Smooth muscle cell of the brain vasculature (primary cell): ENCODE results near the gene RNF213.
"Not testable (repeated sequence)": the region's sequence is repeated elsewhere in the genome, so short reads cannot be mapped to it uniquely, and the experiment has no call there.

Experiments
- DNase-seq: peaks from one replicate; pipeline ENCODE4 v3.0.0-alpha.2; 2012; ENCODE audit warnings: low read depth, low spot score

RNF213 gene

DNA sequence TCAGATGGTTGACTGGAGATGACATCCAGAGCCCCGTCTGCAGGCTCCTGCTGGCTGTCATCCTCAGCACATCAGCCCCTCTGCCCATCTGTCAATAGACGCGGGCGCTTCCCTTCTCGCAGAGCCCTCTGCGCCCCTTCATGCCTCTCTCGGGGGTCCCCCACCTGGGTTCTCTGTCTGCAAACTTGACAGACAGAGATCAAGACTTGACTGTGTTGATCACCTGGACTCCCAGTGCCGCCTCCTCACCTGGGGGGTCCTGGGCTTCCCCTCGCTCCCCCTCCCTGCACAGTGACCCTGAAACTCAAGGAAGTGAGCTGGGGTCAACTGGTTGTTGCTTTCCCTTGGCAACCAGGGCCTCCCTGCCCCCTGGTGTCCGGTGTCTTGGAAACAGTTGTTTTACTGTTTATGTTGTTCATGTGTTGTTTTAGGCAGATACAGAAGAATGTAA lies 31.9 kb downstream of the RNF213 start:
- no peak for DNase-seq

DNA sequence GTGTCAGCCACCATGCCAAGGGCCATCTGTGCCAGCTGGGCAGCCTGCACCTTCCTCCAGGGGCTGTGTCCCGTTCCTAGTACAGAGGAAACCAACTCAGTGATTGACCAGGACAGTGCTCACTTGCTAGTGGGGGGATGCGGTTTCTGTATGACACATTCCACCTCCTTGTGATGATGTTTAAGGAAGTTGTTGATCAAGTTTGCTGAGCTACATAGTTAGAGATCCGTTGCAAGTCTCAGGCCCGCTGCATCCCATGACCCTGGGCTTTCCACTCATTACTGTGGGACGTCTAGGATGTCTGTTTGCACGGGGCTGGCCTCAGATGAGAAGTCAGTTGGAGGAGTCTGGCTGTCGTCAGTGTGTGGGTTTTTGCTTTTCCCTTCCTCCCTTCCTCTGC lies 33.6 kb downstream of the RNF213 start:
- DNase-seq, result no peak

DNA sequence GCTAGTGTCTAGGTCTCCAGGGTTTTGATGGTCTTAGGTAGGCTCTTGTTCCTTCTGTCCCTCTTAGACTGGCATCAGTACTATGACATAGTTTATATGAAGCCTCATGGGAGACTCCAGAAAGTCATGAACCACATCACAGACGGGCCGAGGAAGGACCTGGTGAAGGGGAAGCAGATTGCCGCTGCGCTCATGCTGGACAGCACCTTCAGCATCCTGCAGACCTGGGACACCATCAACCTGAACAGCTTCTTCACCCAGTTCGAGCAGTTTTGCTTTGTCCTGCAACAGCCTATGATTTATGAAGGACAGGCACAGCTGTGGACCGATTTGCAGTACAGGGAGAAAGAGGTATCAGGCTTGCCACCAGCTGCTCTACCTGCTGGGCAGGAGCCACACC lies 34.0 kb downstream of the RNF213 start:
- DNase-seq, result no peak

DNA sequence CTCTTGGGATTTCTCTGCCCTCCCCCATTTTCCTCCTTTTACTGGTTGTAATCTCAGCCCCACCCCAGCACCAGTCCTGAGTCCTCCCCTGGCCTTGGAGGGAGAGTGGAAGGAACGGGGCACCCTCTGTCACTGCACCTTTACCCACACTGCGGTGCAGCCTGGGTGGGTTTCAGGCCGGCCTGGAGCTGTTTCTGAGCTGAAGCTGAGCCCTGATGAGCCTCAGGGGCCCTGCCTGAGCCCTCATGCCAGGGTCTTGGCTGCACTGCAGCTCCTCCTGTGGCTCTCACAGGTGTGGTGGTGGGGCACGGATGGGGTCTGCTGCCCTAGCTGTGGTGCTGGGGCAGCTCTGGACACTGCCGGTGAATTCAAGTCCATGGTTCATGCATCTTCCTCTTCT lies 34.5 kb downstream of the RNF213 start:
- no peak for DNase-seq

DNA sequence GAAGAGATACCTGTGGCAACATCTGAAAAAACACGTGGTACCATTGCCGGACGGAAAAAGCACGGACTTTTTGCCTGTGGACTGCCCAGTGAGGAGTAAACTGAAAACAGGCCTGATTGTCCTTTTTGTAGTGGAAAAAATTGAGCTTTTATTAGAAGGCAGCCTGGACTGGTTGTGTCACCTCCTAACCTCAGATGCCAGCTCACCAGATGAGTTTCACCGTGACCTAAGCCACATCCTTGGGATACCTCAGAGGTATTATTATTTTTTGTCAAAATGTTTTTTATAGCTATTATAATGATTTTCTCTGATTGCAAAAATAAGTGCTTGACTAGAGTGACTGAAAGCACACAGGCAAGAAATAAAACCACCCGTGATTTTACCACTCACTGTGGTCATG lies 34.9 kb downstream of the RNF213 start:
- no peak for DNase-seq

DNA sequence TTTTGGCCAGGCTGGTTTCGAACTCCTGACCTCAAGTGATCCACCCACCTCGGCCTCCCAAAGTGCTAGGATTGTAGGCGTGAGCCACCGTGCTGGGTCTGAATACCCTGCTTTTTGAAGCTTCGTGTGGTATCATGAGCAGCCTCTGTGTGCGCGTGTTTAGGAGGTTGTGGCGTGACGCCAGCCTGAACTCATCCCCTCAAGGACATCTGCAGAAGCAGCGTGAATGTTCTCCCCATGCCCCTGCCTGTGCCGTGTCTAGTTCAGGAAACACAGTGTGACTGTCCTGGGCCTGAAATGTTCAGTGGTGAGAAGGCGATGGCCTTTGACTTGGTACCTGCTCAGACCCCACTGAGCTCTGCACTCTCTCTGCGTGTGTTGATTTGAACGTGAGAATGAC lies 35.6 kb downstream of the RNF213 start:
- DNase-seq, result no peak

DNA sequence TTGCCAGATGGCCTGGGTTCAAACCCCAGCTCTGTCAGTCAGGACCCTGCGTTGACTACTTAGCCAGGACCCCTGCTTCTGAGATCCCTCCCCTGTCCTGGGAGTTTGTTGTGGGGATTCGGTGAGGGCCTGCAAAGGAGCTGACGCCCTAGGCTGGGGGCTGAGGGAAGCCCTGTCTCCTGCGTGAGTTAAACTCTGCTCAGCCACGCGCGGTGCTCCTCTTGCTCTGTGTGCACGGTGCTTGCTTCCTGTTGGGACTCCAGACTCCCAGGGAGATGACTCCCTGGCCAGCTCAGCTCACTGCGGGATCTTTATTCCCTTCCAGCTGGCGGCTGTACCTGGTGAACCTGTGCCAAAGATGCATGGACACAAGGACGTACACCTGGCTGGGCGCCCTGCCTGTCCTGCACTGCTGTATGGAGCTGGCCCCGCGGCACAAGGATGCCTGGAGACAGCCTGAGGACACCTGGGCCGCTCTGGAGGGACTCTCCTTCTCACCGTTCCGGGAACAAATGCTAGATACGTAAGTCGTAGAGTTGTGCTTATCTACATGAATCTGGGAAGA lies 37.4 kb downstream of the RNF213 start:
- no peak for DNase-seq

DNA sequence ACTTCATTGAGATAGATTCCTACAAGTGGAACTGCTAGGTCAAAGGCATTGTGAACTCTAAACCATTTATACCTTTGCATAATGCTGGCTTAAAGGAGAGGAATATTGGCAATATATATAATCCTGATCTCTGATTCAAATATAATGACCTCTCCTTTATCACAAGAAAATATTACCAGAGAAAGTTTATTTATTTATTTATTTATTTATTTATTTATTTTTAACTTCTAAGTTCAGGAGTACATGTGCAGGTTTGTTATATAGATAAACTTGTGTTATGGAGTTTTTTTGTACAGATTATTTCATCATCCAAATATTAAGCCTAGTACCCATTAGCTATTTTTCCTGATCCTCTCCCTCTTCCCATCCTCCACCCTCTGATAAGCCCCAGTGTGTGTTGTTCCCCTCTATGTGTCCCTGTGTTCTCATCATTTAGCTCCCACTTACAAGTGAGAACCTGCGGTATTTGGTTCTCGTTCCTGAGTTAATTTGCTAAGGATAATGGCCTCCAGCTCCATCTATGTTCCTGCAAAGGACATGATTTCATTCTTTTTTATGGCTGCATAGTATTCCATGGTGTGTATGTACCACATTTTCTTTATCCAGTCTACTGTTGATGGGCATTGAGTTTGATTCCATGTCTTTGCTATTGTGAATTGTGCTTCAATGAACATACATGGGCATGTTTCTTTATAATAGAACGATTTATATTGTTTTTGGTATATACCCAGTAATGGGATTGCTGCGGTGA lies 38.9 kb downstream of the RNF213 start:
- DNase-seq, result not testable (repeated sequence)

DNA sequence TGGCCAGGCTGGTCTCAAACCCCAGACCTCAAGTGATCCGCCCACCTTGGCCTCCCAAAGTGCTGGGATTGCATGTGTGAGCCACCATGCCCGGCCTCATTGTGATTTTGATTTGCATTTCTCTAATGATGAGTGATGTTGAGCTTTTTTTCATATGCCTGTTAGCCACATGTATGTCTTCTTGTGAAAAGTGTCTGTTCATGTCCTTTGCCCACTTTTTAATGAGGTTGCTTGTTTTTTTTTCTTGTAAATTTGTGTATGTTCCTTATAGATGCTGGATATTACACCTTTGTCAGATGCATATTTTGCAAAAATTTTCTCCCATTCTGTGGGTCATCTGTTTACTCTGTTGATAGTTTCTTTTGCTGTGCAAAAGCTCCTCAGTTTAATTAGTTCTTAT lies 40.1 kb downstream of the RNF213 start:
- not testable (repeated sequence) for DNase-seq

DNA sequence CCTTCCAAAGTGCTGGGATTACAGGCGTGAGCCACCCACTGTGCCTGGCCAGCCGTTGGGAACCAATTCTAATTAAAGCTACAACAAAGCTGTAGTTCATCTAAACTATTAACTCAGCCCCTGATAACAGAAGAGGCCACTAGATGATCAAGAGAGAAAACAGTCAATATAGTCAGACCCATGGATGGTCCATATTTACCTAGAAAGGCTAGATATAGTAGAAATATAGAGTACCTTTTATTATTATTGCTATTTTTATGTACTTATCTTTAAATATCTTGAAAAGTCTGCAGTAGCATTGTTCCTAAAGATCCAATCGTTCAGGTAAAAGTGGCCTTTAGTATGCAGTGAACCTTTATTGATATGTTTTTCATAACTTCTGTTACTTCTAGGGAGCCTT lies 43.2 kb downstream of the RNF213 start:
- DNase-seq, result no peak

DNA sequence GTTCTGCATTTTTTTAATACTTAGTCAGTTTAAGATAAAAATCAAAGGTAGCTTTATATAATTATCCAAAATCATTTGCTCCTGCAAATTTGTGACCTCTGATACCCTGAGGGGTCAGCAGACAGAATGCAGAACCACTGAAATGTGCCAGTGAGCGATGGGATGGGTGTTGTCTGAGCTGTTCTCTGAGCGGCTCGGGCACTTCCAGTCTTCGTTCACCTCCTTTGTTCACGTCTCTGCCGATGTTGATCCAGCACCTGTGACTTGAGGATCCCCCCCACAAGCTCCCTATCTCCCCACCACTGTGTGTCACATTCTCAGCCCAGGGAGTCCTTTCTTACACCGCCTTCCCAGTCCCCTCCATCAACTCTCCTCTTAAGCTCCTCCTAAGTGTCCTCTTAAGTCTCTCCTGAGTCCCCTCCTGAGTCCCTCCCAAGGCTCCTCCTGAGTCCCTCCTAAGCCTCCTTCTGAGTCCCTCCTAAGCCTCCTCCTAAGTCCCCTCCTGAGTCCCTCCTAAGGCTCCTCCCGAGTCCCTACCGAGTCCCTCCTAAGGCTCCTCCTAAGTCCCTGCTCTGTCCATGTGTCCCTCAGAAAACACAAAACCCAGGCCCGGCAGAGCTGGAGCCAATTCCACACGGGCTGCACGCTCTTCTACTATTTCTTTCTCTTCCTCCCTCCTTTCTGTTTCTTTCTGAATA lies 47.5 kb downstream of the RNF213 start:
- DNase-seq, result no peak

DNA sequence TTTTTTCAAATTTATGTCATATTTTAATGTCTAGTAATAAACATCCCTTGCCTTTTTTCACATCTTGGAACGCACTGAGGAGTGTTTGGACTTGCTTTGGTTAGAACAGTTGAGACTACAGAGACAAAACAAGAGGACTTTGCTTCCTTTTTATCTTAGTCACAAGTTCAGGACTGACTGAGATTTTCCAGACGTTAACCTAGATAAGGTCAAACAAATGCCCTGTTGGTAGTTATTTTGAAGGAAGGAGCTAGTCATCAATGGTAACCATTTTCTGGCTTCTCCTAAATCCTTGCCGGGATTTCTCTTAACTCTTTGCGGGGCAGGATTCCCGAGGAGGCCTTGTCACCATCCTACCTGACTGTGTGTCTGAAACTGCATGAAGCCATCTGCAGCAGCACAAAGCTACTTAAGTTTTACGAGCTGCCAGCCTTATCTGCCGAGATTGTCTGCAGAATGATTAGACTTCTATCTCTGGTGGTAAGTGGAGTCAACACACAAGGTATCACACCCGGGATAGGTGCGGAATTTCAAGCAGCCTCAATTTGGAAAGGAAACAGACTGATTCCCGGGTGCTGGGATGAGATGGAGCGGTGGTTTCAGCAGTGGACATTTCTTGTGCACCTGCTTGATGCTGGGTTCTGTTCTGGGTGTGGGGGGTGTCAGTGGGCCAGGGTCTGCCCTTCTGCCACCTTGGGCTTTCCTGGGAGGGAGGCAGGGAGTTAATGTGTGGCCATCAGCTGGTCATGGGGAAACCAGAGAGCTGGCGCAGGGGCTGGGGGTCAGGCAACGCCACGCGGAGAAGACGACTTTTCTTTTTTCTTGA lies 48.3 kb downstream of the RNF213 start:
- DNase-seq, result no peak

DNA sequence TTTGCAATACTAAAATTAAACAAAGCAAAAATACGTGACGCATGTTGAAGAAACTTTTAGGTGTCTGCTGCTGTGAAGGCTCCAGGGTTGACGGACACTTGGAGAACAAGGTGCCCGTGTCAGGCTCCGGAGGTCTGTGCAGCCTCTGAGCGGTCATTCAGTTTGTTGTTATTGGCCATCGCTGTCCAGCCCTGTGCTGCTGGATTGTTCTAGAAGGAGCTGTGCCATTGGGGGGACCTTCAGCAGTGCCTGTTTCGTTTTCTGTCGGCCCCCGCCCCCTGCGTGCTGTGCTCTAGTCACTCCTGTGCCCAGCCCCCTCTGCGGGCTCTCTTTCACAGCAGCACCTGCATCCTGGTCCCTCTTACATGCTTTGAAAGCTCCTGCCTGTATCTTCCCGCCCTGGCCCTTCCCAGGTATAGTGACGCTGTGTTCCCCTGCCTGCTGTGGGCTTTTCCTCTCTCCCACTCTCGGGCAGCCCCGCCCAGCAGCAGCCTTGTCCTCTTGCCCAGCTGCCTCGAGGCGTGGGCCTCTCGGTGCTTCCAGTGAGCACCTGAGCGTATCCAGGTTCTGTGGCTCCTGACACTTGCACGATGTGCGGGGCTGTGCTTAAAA lies 50.7 kb downstream of the RNF213 start:
- DNase-seq, result no peak

DNA sequence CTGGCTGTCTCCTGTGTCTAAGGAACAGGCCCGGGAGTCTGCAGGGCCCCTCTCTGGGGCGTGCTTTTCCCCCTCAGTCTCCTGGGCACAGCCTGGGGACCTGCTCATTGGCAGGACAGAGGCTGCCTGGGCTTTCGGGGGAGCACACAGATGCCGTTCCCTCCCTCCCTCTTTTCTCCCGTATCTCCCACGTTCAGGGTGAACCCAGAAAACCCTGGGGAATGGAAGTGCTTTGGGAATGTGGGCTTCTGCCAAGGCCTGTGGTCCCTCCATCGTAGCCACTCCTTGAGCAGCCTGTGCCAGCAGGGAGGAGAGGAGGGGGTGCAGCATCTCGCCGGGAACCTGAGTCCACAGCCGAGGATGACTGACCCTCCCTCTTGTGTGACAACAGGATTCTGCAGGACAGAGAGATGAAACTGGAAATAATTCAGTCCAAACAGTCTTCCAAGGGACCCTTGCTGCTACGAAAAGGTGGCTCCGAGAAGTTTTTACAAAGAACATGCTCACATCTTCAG lies 52.0 kb downstream of the RNF213 start:
- DNase-seq, result no peak

DNA sequence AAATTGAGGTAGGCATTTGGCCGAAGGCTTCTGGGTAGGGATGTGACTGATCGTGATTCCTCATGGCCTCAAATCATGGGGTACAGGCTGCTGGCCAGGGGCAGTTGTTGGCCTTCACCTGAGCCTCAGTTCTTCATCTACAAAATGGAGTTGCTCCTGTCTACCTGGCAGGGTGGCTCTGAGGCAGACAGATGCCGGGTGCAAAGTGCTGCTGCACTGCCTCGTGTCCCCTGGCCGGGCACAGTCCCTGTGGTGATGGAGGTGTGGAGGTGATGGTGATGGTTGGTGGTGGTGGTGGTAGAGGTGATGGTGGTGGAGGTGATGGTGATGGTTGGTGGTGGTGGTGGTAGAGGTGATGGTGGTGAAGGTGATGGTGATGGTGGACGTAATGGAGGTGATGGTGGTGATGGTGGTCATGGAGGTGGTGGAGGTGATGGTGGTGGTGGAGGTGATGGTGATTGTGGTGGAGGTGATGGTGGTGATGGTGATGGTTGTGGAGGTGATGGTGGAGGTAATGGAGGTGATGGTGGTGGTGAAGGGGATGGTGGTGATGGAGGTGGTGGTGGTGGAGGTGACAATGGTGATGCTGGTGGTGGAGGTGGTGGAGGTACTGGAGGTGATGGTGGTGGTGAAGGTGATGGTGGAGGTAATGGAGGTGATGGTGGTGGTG lies 52.6 kb downstream of the RNF213 start:
- no peak for DNase-seq

DNA sequence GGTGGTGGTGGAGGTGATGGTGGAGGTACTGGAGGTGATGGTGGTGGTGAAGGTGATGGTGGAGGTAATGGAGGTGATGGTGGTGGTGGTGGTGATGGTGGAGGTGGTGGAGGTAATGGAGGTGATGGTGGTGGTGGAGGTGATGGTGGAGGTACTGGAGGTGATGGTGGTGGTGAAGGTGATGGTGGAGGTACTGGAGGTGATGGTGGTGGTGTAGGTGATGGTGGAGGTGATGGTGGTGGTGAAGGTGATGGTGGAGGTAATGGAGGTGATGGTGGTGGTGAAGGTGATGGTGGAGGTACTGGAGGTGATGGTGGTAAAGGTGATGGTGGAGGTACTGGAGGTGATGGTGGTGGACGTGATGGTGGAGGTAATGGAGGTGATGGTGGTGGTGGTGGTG lies 53.3 kb downstream of the RNF213 start:
- DNase-seq, result not testable (repeated sequence)

DNA sequence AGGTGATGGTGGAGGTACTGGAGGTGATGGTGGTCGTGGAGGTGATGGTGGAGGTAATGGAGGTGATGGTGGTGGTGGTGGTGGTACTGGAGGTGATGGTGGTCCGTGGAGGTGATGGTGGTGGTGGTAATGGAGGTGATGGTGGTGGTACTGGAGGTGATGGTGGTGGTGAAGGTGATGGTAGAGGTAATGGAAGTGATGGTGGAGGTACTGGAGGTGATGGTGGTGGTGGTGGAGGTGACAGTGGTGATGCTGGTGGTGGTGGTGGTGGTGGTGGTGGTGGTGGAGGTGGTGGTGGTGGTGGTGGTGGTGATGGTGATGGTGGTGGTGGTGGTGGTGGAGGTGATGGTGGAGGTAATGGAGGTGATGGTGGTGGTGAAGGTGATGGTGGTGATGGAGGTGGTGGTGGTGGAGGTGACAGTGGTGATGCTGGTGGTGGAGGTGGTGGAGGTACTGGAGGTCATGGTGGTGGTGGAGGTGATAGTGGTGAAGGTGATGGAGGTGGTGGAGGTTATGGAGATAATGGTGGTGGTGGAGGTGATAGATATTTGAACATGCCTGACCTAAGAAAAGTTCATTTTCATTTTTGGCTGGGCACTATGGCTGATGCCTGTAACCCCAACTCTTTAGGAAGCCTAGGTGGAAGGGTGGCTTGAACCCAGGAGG lies 55.0 kb downstream of the RNF213 start:
- no peak for DNase-seq

DNA sequence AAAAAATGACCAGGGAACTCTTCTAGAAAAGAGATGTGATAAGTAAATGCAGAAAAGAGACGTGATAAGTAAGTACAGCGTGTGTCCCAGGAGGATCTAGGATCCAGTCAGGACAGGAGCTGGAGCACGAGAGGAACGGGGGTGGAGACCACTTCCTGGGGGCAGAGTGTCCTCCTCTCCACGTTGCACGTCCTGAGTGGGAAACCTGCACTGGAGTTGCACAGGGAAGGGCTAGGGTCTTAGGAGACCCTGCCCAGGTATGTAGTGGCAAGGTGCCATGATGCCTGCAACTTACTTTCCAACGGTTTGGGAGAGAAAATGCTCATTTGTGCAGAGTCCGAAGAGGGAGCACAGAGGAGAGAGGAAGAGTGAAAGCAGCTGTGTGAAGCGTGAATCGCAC lies 55.8 kb downstream of the RNF213 start:
- no peak for DNase-seq

DNA sequence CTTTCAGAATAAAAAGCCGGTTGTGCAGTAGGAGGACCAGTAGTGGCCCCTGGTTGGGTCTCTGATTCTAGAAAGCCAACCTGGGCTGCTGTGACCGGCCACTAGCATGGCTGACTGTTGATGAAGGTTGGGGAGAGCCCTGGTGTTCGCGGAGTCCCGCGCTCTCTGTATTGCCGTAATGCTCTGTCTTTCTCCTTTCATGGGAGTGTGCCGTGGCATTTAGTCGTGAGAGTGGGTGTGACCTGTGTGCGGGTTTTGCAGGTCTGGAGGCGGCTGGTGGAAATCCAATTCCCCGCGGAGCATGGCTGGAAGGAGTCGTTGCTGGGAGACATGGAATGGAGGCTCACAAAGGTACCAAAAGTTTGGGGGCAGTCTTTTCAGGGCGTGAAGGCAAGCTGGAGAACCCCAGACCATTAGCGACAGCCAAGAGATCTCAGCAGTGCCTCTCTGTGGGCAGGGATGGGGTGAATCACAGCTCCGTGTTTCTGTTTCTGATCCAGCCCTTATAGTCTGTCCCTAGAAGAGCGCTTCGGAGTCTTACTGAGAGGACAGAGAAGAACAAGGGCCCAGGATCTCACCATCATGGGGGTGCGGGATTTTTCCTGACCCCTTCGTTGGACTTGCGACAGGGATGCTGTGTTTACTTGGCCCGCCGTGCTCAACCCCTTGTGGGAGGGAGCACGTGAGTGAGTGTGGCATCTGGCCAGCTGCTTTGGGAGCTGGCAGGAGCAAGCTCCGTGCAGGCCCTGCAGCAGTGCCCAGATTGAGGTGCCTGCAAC lies 56.5 kb downstream of the RNF213 start:
- DNase-seq, result no peak

DNA sequence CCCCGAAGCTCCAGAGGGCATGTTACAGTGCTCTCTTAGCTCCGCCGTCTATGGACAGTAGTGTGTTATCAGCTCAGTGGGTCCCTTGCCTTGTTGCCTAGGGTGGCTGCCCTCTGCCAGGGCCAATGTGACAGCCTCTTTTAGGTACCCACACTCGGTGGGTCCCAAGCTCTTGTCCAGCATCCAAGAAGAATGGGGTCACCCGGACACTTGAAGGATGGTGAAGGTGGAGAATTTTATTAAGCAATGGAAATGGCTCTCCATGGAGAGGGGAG lies 57.0 kb downstream of the RNF213 start:
- no peak for DNase-seq
